Retinal pigment epithelial cell (primary cell): ENCODE results near the gene CRISPLD2.

ENCODE experiments used
- DNase-seq: peaks from one replicate; pipeline ENCODE4 v3.0.0-alpha.2; 2010; ENCODE audit warnings: low read depth
- H3K4me3 ChIP-seq: 2 replicates; pipeline ENCODE4 v1.5.1; 2011; ENCODE audit warnings: mild to moderate bottlenecking, low read length, control low read depth, moderate library complexity
- TF ChIP-seq, protein P1 (sequence below): conservative IDR thresholded peaks from 2 replicates; pipeline ENCODE4 v1.5.1; 2011; ENCODE audit warnings: low read depth, low read length, control low read depth, inconsistent platforms

Gene CRISPLD2

DNA sequence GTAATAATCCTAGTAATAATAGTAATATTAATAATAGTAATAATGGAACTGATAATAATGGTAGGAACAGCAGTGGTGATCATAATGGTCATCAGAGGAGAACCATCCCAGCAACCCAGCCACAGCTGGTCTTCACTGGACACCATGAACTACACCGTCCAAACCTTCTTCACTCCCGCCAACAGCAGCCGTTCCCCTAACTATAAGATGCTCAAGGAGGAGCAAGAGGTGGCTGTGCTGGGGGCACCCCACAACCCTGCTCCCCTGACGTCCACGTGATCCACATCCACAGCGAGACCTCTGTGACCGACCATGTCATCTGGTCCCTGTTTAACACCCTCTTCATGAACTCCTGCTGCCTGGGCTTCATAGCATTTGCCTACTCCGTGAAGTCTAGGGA lies 100.5 kb downstream of the CRISPLD2 start:
- H3K4me3 ChIP-seq: no peak overlapping the region
- TF ChIP-seq, protein P1, sequence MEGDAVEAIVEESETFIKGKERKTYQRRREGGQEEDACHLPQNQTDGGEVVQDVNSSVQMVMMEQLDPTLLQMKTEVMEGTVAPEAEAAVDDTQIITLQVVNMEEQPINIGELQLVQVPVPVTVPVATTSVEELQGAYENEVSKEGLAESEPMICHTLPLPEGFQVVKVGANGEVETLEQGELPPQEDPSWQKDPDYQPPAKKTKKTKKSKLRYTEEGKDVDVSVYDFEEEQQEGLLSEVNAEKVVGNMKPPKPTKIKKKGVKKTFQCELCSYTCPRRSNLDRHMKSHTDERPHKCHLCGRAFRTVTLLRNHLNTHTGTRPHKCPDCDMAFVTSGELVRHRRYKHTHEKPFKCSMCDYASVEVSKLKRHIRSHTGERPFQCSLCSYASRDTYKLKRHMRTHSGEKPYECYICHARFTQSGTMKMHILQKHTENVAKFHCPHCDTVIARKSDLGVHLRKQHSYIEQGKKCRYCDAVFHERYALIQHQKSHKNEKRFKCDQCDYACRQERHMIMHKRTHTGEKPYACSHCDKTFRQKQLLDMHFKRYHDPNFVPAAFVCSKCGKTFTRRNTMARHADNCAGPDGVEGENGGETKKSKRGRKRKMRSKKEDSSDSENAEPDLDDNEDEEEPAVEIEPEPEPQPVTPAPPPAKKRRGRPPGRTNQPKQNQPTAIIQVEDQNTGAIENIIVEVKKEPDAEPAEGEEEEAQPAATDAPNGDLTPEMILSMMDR: no peak
- no peak for DNase-seq

DNA sequence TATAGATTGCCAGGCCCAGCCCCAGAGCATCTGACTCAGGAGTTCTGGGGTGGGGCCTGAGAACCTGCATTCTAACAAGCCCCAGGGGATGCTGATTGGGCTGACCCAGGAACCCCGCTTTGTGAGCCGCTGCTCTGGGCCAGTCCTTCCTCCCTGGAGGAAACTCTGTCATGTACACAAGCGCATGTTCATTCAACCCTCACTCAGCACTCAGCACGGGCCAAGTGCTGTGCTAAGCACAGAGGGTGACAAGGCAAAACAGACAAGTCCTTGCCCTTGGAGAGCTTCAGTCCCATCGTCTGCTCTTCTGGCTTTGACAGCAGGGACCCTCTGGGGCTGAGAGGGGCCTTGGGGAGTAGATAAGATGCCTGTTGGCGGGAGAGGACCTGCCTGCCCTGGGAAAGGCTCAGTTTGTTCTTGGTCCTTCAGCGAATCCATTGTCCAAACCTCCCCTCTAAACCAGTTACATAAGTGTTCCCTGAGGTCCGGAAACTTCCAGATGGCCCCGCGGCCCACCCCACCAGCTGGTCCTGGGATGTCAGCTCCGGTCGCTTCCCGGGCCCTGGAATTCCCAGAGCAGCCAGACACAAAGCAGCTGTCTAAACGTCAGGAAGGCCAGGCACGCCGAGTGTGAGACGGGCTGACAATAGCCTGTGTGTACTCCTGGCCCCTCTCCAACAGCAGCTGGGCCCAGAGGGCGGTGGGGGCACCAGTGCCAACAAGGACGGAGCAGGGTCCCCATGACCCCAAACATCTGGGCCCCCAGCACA lies 102.8 kb downstream of the CRISPLD2 start:
- H3K4me3 ChIP-seq: no peak overlapping the region
- DNase-seq: no peak
- TF ChIP-seq, protein P1: no peak

DNA sequence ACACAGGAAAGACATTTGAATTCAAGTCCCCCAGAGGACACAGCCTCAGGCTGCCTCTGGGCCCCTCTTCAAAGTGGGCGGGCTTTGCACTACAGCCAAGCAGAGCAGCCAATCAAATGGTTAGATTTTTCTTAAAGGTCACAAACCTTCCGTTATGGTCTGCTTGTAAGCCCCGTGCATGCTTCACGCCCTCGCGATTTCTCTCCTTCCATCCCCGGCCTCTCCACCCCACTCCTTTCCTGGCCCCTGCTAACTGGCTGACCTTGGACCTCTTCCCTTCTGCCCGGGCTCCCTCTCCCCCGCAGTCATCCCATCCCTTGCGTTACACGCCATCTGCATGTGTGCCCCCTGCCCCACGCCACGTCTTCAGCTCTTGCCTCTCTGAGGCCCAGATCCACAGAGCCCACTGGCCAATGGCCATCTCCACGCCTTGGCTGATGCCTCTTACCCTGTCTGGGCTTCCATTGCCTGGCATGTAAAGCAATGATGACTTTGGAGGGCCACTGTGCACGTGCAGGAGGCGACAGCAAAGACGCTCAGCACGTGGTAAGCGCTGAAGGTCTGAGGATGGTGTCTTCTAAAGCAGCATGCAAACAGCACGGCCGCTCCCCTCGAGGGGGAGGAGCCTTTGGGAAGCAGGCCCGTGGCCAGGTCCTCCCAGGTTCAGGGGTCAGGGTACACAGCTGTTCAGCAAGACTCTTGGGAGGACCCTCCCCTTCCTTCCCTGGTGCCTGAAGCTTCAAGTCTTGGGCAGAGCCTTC lies 104.7 kb downstream of the CRISPLD2 start:
- no peak for DNase-seq
- H3K4me3 ChIP-seq: no peak overlapping the region

DNA sequence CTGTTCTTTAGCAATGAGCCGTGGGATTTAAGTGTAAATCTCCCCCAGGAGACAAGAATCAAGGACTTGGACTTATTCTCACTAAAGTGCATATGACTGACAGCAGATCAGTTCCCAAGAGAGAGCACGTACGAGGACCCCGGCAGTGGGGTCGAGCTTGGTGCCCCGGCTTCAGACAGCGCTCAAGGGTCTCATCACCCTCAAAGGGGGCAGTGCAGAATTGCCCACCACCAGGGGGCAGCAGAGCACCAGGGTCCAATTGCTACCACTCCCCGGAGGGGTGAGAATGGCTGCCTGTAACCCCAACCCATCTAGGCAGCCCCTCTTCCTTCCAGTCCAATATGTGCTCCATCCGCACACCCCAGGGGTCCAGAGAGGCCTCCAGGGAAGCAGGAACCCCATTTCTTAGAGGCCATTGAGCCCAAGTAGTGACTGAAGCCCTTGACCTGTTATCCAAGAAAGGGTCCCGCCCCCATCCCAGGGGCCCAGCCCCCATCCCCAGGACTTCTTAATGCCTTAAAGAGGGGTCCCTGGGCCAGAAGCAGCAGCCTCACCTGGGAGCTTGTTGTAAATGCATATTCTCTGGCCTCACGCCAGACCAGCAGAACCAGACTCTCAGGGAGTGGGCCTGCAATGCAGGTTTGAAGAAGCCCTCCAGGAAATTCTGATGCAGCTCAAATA lies 105.4 kb downstream of the CRISPLD2 start:
- TF ChIP-seq, protein P1: peak; percentile 84
- H3K4me3 ChIP-seq: no peak overlapping the region
- DNase-seq: no peak

More for the DNA sequence above, 104.7 kb downstream of the CRISPLD2 start:
- TF ChIP-seq, protein P1: no peak

DNA sequence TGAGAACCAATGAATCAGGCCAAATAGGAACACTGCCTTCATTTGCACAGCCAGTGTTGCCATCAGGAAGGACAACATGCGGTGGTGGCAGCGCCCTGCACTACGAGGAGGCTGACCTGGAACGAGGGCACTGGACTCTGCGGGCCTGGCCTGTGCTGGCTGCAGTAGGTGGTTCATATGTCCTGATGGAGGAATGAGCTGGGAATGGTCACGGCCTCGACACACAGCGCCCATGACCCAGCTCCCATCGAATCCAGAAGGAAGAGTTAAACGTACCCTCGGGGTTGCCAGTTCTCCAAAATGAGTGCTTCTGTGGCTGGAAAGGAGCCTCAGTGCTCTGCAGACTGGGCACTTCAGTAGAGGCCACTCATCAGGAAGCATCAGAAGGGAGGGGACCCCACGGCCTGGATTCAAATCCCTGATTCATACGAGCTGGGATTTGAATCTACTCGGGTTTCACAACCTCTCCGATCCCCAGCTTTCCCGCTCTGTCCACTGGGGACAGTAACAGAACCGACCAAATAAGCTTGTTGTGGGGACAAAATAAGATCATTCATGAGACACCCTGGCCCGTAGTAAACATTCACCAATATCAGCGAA lies 106.1 kb downstream of the CRISPLD2 start:
- no peak for DNase-seq
- TF ChIP-seq, protein P1: no peak
- H3K4me3 ChIP-seq: no peak overlapping the region

DNA sequence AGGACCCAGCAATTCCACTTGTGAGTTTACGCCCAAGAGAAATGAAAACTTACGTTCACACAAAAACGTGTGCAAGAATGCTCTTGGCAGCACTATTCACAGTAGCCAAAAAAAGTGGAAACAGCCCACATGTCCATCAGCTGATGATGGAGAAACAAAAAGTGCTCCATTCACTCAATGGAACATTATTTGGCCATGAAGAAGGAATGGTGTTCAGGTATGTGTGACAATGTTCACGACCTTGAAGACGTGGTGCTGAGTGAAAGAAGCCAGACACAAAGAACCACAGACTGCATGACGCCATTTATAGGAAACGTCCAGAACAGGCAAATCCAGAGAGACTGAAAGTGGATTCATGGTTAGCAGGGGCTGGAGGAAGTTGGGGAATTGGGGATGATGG lies 106.7 kb downstream of the CRISPLD2 start:
- no peak for DNase-seq
- no peak overlapping the region for H3K4me3 ChIP-seq
- TF ChIP-seq, protein P1: no peak
